ENCODE data around the gene CPA4.

Gene CPA4

DNA sequence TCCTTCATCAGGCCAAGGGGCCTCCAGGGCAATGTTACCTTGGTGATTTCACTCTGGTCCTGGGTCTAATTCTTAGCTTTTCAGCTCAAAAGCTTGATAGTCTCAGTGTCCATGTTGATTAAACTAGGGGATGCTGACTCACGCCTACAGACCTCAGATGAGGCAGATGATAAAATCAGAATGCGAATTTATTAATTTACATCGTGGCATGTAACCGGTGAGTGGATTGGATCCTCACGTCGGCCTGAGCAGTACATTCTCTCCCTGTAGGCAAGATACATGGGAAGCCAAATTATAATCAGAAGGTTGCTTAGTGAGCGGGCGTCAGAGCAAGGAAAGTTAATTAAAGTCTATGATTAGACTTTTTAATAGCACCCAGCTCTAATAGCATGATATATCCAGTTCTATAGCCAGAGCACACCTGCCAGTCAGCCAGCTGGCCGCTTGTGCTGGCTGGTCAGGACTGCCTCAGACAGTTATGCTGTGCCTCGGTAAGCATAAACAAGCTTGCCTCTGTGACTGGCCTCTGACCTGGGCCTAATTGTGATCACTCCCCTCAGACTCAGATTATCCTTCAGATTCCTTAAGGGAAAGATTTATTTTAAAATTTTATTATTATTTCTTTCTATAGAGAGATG lies 31.5 kb downstream of the CPA4 start:
- H3K36me3 ChIP-seq (ENCODE audit: insufficient read depth, low read length) = no peaks in the 10 kb centered on the region
- H3K27ac ChIP-seq (ENCODE audit: low read depth, low read length) = no peak overlapping the region
- no peak overlapping the region for H3K4me3 ChIP-seq (ENCODE audit: low read depth, low read length)
- no peak overlapping the region for H2AFZ ChIP-seq (ENCODE audit: low read length, unreplicated experiment)
- no peaks in the 10 kb centered on the region for H3K79me2 ChIP-seq (ENCODE audit: control insufficient read depth, insufficient read depth, low read length, unreplicated experiment)
- no peaks in the 10 kb centered on the region for H3K27me3 ChIP-seq (ENCODE audit: insufficient read depth, low read length)
- H3K4me1 ChIP-seq (ENCODE audit: control insufficient read depth, insufficient read depth, low read length, unreplicated experiment) = no peaks in the 10 kb centered on the region

GRCh38 chr7:130329681-130330080 lies 36.7 kb downstream of the CPA4 start:
- Histone ChIP-seq H3K4me1 (ENCODE audit: control insufficient read depth, insufficient read depth, low read length, unreplicated experiment) (peaks cover 8% of the 10 kb centered on the region), H3K36me3 (ENCODE audit: insufficient read depth, low read length) (no peaks in the 10 kb centered on the region), H3K27me3 (ENCODE audit: insufficient read depth, low read length) (no peaks in the 10 kb centered on the region), H3K79me2 (ENCODE audit: control insufficient read depth, insufficient read depth, low read length, unreplicated experiment) (no peaks in the 10 kb centered on the region), H3K4me3 (ENCODE audit: low read depth, low read length) (no peak overlapping the region), H2AFZ (ENCODE audit: low read length, unreplicated experiment) (no peak overlapping the region), H3K27ac (ENCODE audit: low read depth, low read length) (no peak overlapping the region)

DNA sequence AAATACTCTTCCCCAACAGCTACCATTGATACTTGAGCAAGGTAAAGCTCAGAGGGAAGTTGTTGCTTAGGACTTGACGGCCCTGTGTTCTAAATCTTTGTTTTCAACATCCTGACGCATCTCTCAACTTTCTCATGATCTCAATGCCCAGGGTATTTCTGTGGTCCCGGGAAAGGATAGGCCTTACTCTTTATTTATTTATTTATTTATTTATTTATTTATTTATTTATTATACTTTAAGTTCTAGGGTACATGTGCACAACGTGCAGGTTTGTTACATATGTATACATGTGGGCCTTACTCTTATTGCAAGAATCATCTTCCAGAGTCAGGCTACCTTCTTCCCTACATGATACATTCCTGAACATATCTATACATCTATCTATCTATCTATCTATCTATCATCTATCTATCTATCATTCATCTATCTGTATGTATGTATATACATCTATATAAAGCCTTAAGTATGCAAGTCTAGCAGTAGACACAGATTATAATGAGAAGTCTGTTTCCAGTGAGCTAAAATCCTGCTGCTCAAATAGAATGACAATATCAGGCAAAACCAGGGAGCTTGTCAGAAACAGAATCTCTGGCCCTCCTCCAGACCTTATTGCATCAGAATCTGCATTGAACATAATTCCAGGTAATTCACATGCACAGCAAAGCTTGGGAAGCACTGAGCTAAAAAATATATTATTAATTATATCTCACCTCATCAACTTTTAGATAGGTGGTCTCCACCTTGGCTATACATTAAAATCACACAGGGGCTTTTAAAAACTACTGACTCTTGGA lies 39.5 kb downstream of the CPA4 start:
- H2AFZ ChIP-seq (ENCODE audit: low read length, unreplicated experiment) = no peak overlapping the region
- no peak overlapping the region for H3K27ac ChIP-seq (ENCODE audit: low read depth, low read length)
- peaks cover 13% of the 10 kb centered on the region for H3K4me1 ChIP-seq (ENCODE audit: control insufficient read depth, insufficient read depth, low read length, unreplicated experiment)
- no peak overlapping the region for H3K4me3 ChIP-seq (ENCODE audit: low read depth, low read length)
- no peaks in the 10 kb centered on the region for H3K79me2 ChIP-seq (ENCODE audit: control insufficient read depth, insufficient read depth, low read length, unreplicated experiment)
- no peaks in the 10 kb centered on the region for H3K36me3 ChIP-seq (ENCODE audit: insufficient read depth, low read length)
- H3K27me3 ChIP-seq (ENCODE audit: insufficient read depth, low read length) = no peaks in the 10 kb centered on the region

DNA sequence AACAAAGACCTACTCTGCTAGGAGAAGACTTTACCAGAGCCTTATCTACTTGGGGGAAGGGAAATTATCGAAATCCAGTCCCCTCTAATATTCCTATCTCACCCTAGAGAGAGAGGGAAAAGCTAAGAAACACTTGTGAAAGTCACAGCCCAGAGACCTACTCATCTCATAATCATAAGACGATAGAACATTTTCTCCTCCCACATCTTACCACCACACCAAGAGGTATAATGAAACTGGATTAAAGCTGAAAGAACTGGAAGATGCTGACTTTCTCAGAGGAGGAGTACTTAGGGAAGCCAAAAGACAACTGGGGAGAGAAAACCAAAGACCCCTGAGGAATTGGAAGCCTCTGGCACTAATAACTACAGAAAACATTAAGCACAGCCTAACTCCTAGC lies 40.9 kb downstream of the CPA4 start:
- Histone ChIP-seq H3K36me3 (ENCODE audit: insufficient read depth, low read length) (no peaks in the 10 kb centered on the region), H2AFZ (ENCODE audit: low read length, unreplicated experiment) (peak overlapping the region; percentile 75), H3K79me2 (ENCODE audit: control insufficient read depth, insufficient read depth, low read length, unreplicated experiment) (no peaks in the 10 kb centered on the region), H3K27me3 (ENCODE audit: insufficient read depth, low read length) (no peaks in the 10 kb centered on the region), H3K4me3 (ENCODE audit: low read depth, low read length) (peak overlapping the region; percentile 47), H3K27ac (ENCODE audit: low read depth, low read length) (no peak overlapping the region), H3K4me1 (ENCODE audit: control insufficient read depth, insufficient read depth, low read length, unreplicated experiment) (peaks cover 13% of the 10 kb centered on the region)

DNA sequence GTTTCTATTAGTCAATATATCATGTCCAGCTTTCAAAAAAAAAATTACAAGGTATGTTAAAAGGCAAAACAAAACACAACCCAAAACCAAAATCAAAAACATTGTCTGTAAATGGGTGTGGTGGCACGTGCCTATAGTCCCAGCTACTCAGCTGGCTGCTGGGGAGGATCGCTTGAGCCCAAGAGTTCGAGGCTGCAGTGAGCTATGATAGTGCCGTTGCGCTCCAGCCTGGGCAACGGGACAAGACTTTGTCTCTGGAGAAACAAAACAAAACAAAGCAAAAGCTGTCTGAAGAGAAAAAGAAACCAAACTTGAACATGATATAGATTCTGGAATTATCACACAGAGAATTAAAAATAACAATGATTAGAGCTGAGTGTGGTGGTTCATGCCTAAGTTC lies 41.3 kb downstream of the CPA4 start:
- peaks cover 13% of the 10 kb centered on the region for H3K4me1 ChIP-seq (ENCODE audit: control insufficient read depth, insufficient read depth, low read length, unreplicated experiment)
- 0 out of 2 replicates have a peak overlapping the region, but pooled peaks have one; percentile 18 for H3K27ac ChIP-seq (ENCODE audit: low read depth, low read length)
- H2AFZ ChIP-seq (ENCODE audit: low read length, unreplicated experiment) = peak overlapping the region; percentile 75
- H3K36me3 ChIP-seq (ENCODE audit: insufficient read depth, low read length) = no peaks in the 10 kb centered on the region
- H3K4me3 ChIP-seq (ENCODE audit: low read depth, low read length) = peak overlapping the region; percentile 47
- no peaks in the 10 kb centered on the region for H3K27me3 ChIP-seq (ENCODE audit: insufficient read depth, low read length)
- no peaks in the 10 kb centered on the region for H3K79me2 ChIP-seq (ENCODE audit: control insufficient read depth, insufficient read depth, low read length, unreplicated experiment)

DNA sequence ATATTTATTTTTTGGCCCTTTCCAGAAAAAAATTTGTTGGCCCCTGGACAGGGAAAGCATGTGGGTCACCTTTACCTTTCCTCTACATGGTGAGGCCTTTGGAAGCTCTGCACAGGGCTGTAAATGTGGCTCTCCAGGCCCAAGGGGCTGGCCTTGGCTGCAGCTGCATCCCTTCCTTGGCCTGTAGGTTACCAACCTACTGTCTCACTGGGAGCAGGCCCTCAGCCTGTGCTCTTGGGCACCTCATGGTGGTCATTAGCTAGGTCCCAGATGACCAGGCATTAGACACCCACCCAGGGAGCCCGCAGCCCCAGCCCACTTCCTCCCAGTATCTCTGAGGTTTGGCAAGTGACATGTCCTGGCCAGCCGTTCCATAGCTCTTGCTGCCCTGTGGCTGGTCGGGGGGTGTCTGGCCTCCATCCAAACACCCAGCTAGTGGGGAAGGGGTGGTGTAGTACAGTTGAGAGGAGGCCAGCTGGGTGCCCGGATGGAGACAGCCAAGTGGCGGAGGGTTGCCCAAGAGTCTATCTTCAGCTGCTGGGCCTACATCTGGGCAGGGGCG lies 44.5 kb downstream of the CPA4 start:
- Histone ChIP-seq H3K79me2 (ENCODE audit: control insufficient read depth, insufficient read depth, low read length, unreplicated experiment) (no peaks in the 10 kb centered on the region), H3K36me3 (ENCODE audit: insufficient read depth, low read length) (no peaks in the 10 kb centered on the region), H3K4me1 (ENCODE audit: control insufficient read depth, insufficient read depth, low read length, unreplicated experiment) (peaks cover 13% of the 10 kb centered on the region), H2AFZ (ENCODE audit: low read length, unreplicated experiment) (no peak overlapping the region), H3K27ac (ENCODE audit: low read depth, low read length) (no peak overlapping the region), H3K4me3 (ENCODE audit: low read depth, low read length) (no peak overlapping the region), H3K27me3 (ENCODE audit: insufficient read depth, low read length) (no peaks in the 10 kb centered on the region)

DNA sequence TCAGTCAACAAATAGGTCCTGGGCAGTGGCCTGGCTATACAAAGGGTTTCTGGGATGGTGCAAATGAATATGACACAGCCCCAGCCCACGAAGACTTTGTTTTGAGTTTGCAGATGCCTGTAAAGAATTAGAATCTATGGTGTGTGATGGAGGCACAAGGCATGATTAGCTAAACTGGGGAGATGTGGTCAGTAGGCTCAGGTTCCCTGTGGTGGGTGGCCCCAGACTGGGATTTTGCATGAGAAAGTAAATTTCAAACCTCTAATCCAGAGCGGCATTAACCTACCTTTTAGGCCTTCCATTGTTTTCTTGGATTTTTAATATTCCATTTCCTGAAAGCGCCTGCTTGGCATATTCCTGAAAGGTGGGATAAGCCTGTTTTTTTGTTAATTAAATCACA lies 45.3 kb downstream of the CPA4 start:
- H3K79me2 ChIP-seq (ENCODE audit: control insufficient read depth, insufficient read depth, low read length, unreplicated experiment) = no peaks in the 10 kb centered on the region
- H3K27ac ChIP-seq (ENCODE audit: low read depth, low read length) = no peak overlapping the region
- H3K4me3 ChIP-seq (ENCODE audit: low read depth, low read length) = no peak overlapping the region
- H3K36me3 ChIP-seq (ENCODE audit: insufficient read depth, low read length) = no peaks in the 10 kb centered on the region
- H3K4me1 ChIP-seq (ENCODE audit: control insufficient read depth, insufficient read depth, low read length, unreplicated experiment) = peaks cover 13% of the 10 kb centered on the region
- no peak overlapping the region for H2AFZ ChIP-seq (ENCODE audit: low read length, unreplicated experiment)
- no peaks in the 10 kb centered on the region for H3K27me3 ChIP-seq (ENCODE audit: insufficient read depth, low read length)

DNA sequence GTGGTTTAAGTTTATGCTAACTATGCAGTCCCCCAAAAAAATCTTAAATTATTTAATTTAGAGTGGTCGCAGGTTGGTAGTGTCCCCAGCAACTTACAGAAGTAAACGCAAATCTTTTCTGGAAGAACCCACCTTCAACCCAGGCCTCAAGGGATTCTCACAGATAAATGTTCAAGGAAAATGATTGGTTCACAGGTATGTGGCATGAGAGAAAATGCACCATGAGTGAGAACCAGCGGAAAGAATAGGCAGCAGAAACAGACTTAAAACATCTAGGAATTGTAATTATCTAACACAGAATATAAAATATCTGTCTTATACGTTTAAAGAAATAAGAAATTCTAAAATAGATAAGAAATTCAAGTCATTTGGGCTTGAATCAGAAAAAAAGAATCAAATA lies 48.9 kb downstream of the CPA4 start:
- peaks cover 5% of the 10 kb centered on the region for H3K4me1 ChIP-seq (ENCODE audit: control insufficient read depth, insufficient read depth, low read length, unreplicated experiment)
- H3K27me3 ChIP-seq (ENCODE audit: insufficient read depth, low read length) = no peaks in the 10 kb centered on the region

GRCh38 chr7:130342701-130343380 lies 49.9 kb downstream of the CPA4 start:
- no peak overlapping the region for H3K27ac ChIP-seq (ENCODE audit: low read depth, low read length)
- H3K4me3 ChIP-seq (ENCODE audit: low read depth, low read length) = no peak overlapping the region
- no peak overlapping the region for H2AFZ ChIP-seq (ENCODE audit: low read length, unreplicated experiment)
- peaks cover 5% of the 10 kb centered on the region for H3K4me1 ChIP-seq (ENCODE audit: control insufficient read depth, insufficient read depth, low read length, unreplicated experiment)
- H3K79me2 ChIP-seq (ENCODE audit: control insufficient read depth, insufficient read depth, low read length, unreplicated experiment) = no peaks in the 10 kb centered on the region
- no peaks in the 10 kb centered on the region for H3K27me3 ChIP-seq (ENCODE audit: insufficient read depth, low read length)
- no peaks in the 10 kb centered on the region for H3K36me3 ChIP-seq (ENCODE audit: insufficient read depth, low read length)

More for the DNA sequence above, 48.9 kb downstream of the CPA4 start:
- Histone ChIP-seq H3K36me3 (ENCODE audit: insufficient read depth, low read length) (no peaks in the 10 kb centered on the region), H3K4me3 (ENCODE audit: low read depth, low read length) (no peak overlapping the region), H3K79me2 (ENCODE audit: control insufficient read depth, insufficient read depth, low read length, unreplicated experiment) (no peaks in the 10 kb centered on the region), H3K27ac (ENCODE audit: low read depth, low read length) (no peak overlapping the region), H2AFZ (ENCODE audit: low read length, unreplicated experiment) (no peak overlapping the region)

GRCh38 chr7:130344271-130344866 lies 51.4 kb downstream of the CPA4 start, which contains the start of gene CPA5:
Gene CPA5 (plus strand): TSS chr7:130344816. CDS start chr7:130346486, 1,670 bp downstream.
- Histone ChIP-seq H3K4me3 (ENCODE audit: low read depth, low read length) (peak within 1 kb of the TSS; percentile 57), H3K36me3 (ENCODE audit: insufficient read depth, low read length) (no peaks in the 10 kb centered on the region), H3K27ac (ENCODE audit: low read depth, low read length) (no peak within 1 kb of the TSS), H2AFZ (ENCODE audit: low read length, unreplicated experiment) (peak within 1 kb of the TSS; percentile 66), H3K79me2 (ENCODE audit: control insufficient read depth, insufficient read depth, low read length, unreplicated experiment) (no peaks in the 10 kb centered on the region), H3K4me1 (ENCODE audit: control insufficient read depth, insufficient read depth, low read length, unreplicated experiment) (peaks cover 5% of the 10 kb centered on the region), H3K27me3 (ENCODE audit: insufficient read depth, low read length) (no peaks in the 10 kb centered on the region)
